Esophagus squamous epithelium (tissue), 4 donors: Measurements from ENCODE around the gene ZNF519.
"Not testable (repeated sequence)": the region's sequence is repeated elsewhere in the genome, so short reads cannot be mapped to it uniquely, and the experiment has no call there.

Experiments used
- CTCF ChIP-seq, 6 experiments: fragments of 450-650 bp in 4 of 6; fragments of 200-600 bp in 2 of 6; sonication (generic) in 2 of 6; IDR thresholded peaks; one replicate each; pipeline ENCODE4 v1.5.1; 2016 to 2019; ENCODE audit warnings: antibody characterized with exemption in 6 of 6, mild to moderate bottlenecking in 4 of 6, moderate library complexity in 4 of 6
- POLR2A ChIP-seq, 4 donors: fragments of 450-650 bp; IDR thresholded peaks; one replicate each; pipeline ENCODE4 v1.6.1; 2017; ENCODE audit warnings: antibody characterized with exemption in 4 of 4, mild to moderate bottlenecking in 4 of 4, moderate library complexity in 3 of 4

GRCh38 chr18:14131696-14132270 is 452 bp downstream of the ZNF519 start:
- not testable (repeated sequence) for TF ChIP-seq POLR2A, CTCF (IDR thresholded peaks at IDR 0.05)
